NCI-H345 treated with DMSO at 0.1 percent for 48 hours (cell line): ENCODE measurements around the gene SRGAP1.

ENCODE experiments used
- DNase-seq: peaks from one replicate; lab custom pipeline; 2025; ENCODE audit not compliant: unreplicated experiment; lab: John Stamatoyannopoulos, UW

The SRGAP1 gene

DNA sequence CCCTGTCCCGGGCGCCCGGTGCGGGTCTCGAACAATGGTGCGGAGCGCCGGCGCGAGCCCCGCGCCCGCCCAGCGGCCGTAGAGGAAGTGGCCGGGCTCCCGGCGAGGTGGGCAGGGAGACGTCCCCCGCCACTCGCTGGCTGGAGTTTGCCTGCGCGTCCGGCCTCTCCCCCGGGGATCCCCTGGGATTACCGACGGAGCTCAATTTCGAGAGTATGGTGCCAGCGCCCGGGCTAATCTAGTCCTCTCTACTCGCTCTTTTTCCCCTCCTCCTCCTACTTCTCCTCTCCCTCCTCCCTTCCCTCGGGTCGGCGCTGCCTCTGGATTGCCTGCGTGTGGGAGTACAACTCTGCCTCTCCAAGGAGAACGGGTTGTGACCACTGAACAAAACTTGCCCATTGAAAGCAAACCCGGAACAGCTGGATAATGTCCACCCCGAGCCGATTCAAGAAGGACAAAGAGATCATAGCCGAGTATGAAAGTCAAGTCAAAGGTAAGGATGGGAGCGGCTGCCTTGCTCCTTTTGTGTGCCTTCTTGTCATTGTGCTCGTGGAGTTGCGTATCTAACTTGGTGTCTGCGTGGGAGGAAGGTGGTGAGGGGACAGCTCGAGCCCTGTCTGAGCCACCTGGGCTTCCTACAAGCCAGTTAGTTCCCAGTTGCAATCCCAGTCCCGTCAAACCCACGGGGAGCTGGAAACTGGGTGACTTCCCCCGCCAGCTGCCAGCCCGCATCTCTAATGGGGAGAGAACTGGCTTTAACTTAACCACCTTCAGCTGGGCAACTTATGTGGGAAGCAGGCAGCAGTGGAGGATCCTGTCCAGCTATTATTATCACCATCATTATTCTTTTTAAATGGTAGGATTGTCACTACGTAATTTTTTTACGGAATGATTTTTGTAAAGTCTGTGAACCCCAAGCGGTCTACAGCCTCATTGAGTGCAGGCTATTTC, at the start of gene SRGAP1:
Gene SRGAP1 (plus strand): TSS at position 310 of the 951 bp plus-strand sequence. CDS start 117 bp downstream, at position 427.
- DNase-seq, result peak; percentile 46

DNA sequence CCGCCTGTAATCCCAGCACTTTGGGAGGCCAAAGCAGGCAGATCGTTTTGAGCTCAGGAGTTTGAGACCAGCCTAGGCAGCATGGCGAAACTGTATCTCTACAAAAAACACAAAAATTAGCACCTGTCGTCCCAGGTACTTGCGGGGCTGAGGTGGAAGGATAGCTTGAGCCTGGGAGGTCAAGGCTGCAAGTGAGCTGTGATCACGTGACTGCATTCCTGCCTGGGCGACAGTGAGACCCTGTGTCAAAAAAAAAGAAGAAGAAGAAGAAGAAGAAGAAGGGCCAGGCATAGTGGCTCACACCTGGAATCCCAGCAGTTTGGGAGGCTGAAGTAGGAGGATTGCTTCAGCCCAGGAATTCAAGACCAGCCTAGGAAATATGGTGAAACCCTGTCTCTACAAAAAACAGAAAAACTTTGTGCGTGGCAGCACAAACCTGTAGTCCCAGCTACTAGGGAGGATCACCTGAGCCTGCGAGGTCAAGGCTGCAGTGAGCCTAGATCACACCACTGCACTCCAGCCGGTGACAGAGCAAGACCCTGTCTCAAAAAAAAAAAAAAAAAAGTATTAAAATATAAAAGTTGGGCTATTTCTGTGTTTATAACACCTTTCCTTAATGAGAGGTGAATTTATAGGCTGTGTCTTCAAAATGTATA, 49.3 kb upstream of the SRGAP1 start:
- DNase-seq, result no peak

- no peak for DNase-seq
Measured at GRCh38 chr12:63795944-63796343, 48.6 kb upstream of the SRGAP1 start.

DNA sequence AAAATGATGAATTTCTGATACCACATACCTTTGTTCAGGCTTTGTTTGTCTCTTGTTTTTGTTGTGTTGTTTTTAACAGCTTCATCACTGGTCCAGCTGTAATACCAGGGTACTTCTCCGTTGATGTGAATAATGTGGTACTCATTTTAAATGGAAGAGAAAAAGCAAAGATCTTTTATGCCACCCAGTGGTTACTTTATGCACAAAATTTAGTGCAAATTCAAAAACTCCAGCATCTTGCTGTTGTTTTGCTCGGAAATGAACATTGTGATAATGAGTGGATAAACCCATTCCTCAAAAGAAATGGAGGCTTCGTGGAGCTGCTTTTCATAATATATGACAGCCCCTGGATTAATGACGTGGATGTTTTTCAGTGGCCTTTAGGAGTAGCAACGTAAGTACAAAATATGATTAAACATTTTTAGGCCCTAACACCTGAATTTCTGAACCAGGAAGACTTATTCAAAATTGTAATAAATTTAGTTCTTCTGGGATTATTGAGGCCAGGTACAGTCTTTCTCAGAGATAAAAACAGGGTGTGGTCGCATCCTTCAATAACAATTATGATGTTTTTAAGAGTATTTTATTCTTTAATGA, 42.4 kb upstream of the SRGAP1 start:
- peak; percentile 47 for DNase-seq

DNA sequence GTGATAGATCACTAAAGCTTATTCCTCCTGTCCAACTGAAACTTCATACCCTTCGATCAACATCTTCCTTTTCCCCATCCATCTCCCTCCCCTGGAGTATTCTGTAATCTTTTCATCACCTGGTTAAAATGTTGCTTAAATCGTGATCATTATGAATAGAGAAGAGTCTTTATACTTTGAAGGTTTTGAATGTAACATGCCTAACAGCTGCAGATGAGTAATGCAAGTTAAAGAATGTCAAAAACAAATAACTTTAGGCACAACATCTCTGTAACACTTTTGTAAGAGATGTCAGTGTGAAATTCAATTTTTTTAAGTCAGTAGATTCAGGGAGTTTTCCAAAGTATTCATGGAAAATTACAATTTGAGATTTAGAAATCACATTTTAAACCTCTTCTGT, 39.8 kb upstream of the SRGAP1 start:
- no peak for DNase-seq

DNA sequence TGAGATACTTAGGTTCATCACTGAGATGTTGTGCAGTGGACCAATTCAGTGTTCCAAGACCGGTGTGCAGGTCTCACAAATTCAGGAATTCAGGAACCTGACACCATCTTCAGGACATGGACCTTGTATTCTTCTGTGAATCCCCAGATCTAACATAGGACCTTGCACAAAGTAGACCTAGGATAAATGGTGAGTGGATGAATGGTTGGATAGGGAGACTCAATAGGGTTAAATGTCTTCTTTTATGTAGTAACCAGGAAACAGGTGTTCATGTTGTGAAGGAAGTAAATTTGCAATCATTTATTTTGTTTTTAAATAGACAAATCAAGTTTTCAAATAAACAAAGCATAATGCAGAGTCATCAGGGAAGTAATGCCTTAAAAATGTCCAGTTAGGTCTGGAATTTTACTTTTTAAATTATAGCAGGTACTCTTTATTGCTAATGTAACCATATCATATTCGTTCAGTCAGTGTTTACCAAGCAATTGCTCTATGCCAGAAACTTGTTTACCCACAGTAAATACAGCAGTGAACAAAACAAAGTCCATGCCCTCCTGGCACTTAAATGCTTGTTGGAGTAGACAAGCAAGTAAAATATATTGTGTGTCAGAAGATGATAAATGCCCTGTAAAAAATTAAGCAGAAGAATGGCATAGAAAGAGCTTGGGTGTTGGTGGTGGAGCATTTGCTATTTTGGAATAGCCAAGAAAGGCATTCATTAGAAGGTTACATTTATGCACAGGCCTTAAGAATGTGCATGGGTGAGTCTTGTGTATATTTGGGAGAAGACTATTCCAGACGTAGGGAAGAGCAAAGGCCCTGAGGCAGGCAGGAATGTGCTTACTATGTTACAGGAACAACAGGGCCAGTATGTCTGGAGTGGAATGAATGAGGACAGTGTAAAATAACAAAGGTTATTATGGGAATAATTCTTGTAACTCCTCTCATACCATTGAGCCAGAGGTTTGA, 38.5 kb upstream of the SRGAP1 start:
- peak; percentile 85 for DNase-seq

GRCh38 chr12:63808631-63809030, 35.9 kb upstream of the SRGAP1 start:
- no peak for DNase-seq

DNA sequence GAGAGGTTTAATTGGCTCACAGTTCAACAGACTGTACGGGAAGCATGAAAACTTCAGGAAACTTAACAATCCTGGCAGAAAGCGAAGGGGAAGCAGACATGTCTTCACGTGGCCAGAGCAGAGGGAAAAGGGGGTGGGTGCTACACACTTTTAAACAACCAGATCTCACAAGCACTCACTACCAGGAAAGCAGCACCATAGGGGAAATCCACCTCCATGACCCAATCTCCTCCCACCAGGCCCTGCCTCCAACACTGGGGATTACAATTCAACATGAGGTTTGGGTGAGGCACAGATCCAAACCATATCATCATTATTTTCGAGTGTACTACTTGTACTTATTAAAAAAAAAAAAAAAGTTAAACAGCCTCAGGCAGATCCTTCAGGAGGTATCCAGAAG, 34.9 kb upstream of the SRGAP1 start:
- DNase-seq, result no peak

DNA sequence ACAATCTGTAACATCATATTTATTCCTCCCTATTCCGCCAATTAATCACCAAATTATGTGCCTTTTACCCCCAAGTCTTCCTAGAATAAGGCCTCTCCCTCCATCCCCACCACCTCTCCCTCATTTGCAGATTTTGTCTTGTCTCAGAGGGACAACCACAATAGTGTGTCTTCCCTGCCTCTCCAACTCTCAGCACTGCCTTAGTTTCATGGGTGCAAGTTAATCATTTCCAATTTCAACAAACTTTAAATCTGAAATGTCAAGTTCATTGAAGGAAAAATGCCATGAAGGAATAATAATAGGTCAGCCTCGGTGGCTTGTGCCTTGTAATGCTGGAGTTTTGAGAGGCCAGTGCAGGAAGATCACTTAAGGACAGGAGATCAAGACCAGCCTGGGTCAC, 33.2 kb upstream of the SRGAP1 start:
- no peak for DNase-seq

GRCh38 chr12:63811755-63812154, 32.7 kb upstream of the SRGAP1 start:
- no peak for DNase-seq

GRCh38 chr12:63814146-63814772, 30.2 kb upstream of the SRGAP1 start:
- DNase-seq, result peak; percentile 69

DNA sequence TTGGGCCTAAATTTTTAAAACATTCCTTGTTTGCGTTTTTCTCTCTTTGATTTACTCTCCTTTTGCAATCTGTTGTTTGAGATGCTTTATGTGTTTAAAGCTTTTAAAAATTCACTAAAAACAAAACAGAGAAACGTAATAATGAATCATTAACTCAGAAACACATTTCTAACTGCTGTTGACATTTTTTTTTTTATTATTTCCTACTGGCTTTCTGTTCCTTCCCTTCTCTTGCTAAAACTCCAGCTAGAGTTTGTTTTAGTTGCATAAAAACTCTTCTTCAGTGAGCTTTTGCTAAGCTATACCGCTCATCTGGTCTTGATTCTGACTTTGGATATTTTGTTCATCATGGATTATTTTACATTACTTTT, 29.0 kb upstream of the SRGAP1 start:
- DNase-seq, result no peak

- DNase-seq, result no peak
Measured at GRCh38 chr12:63816031-63816430, 28.5 kb upstream of the SRGAP1 start.

GRCh38 chr12:63820427-63820826, 24.1 kb upstream of the SRGAP1 start:
- no peak for DNase-seq

DNA sequence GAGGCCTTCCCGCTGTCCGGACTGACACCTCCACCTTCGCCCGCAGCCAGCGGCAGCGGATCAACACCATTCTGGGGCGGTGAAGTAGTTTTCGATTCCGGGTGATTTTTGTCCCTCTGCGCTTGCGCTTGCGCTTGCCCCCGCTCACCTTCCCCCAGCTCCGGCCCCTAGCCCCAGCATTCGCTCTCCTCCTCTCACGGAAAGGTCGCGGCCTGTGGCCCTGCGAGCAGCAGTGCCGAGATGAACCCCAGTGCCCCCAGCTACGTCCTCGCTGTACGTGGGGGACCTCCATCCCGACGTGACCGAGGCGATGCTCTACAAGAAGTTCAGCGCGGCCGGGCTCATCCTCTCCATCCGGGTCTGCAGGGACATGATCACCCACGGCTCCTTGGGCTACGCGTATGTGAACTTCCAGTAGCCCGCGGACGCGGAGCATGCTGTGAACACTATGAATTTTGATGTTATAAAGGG, 22.7 kb upstream of the SRGAP1 start:
- no peak for DNase-seq

GRCh38 chr12:63822352-63822751, 22.1 kb upstream of the SRGAP1 start:
- no peak for DNase-seq

GRCh38 chr12:63823040-63823439, 21.5 kb upstream of the SRGAP1 start:
- DNase-seq, result no peak

DNA sequence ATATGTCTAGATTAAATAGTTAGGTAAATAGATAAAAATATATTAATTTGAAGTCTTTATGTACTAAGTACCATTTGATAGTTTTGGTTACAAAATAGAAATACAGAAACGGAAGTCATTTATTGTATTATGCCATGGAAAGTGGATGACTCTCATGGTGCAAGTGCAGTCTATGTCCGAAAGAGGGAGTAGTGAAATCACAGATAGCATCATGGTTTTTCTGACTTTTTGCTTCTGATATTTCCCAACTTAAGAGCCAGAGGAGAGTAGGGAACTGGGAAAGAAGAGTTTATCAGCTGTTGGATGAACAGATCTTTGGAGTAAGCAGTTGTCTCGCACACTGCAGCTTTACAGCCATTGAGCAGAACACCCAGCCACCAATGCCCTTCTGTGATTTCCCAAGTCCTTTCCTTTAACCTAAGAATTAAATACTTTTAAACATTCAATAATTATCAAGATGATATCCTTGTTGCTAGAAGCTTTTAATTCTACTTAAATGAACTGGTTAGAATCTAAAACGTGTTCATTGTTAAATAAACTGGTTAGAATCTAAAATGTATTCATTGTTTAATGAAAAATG, 18.4 kb upstream of the SRGAP1 start:
- DNase-seq, result no peak

- DNase-seq, result no peak
Measured at GRCh38 chr12:63828867-63829266, 15.6 kb upstream of the SRGAP1 start.

GRCh38 chr12:63836046-63836445, 8.5 kb upstream of the SRGAP1 start:
- DNase-seq, result no peak
